Ammon's horn (tissue), 1 donor: ENCODE measurements around the gene LRRC7.

Experiments
- DNase-seq: peaks from one replicate; pipeline ENCODE4 v3.0.0-alpha.2; 2016; ENCODE audit warnings: low spot score

LRRC7 gene

GRCh38 chr1:70092526-70092925 is 524.8 kb downstream of the LRRC7 start:
- no peak for DNase-seq

GRCh38 chr1:70093250-70093975 is 525.7 kb downstream of the LRRC7 start:
- DNase-seq, result no peak

- no peak for DNase-seq
Observed at GRCh38 chr1:70101231-70101630, 533.5 kb downstream of the LRRC7 start.

- no peak for DNase-seq
Observed at GRCh38 chr1:70101774-70102173, 534.1 kb downstream of the LRRC7 start.

GRCh38 chr1:70103770-70104169 is 536.0 kb downstream of the LRRC7 start:
- DNase-seq, result no peak

GRCh38 chr1:70109241-70109640 is 541.5 kb downstream of the LRRC7 start:
- no peak for DNase-seq

GRCh38 chr1:70112838-70113237 is 545.1 kb downstream of the LRRC7 start:
- no peak for DNase-seq

- DNase-seq, result no peak
Observed at GRCh38 chr1:70115315-70115714, 547.6 kb downstream of the LRRC7 start.

GRCh38 chr1:70117046-70117445 is 549.3 kb downstream of the LRRC7 start:
- DNase-seq, result no peak

- no peak for DNase-seq
Observed at GRCh38 chr1:70134148-70134547, 566.4 kb downstream of the LRRC7 start.

- peak; percentile 55 for DNase-seq
Observed at GRCh38 chr1:70140343-70140742, 572.6 kb downstream of the LRRC7 start.

- DNase-seq, result no peak
Observed at GRCh38 chr1:70140894-70141293, 573.2 kb downstream of the LRRC7 start.

- peak; percentile 30 for DNase-seq
Observed at GRCh38 chr1:70142075-70142474, 574.4 kb downstream of the LRRC7 start.

GRCh38 chr1:70143048-70143659 is 575.4 kb downstream of the LRRC7 start:
- no peak for DNase-seq

- no peak for DNase-seq
Observed at GRCh38 chr1:70146488-70146887, 578.8 kb downstream of the LRRC7 start.

- no peak for DNase-seq
Observed at GRCh38 chr1:70150444-70150843, 582.7 kb downstream of the LRRC7 start.

GRCh38 chr1:70153739-70154138 is 586.0 kb downstream of the LRRC7 start:
- no peak for DNase-seq

GRCh38 chr1:70156529-70157120 is 588.9 kb downstream of the LRRC7 start:
- DNase-seq, result no peak

GRCh38 chr1:70164350-70164749 is 596.6 kb downstream of the LRRC7 start:
- no peak for DNase-seq

GRCh38 chr1:70168283-70168682 is 600.6 kb downstream of the LRRC7 start:
- DNase-seq, result no peak

GRCh38 chr1:70169018-70169839 is 601.5 kb downstream of the LRRC7 start:
- no peak for DNase-seq

- DNase-seq, result no peak
Observed at GRCh38 chr1:70171512-70171911, 603.8 kb downstream of the LRRC7 start.
